NCI-H187 treated with DMSO at 0.1 percent for 48 hours (cell line): Measurements from ENCODE around the gene ZNF792.
"Not testable (repeated sequence)": the region's sequence is repeated elsewhere in the genome, so short reads cannot be mapped to it uniquely, and the experiment has no call there.

ENCODE experiments used
- DNase-seq: peaks from one replicate; lab custom pipeline; 2025; lab: John Stamatoyannopoulos, UW

The ZNF792 gene

GRCh38 chr19:34970185-34970780 lies 6.3 kb upstream of the ZNF792 start:
- DNase-seq = not testable (repeated sequence)

- no peak for DNase-seq
Measured at GRCh38 chr19:34969721-34970120, 5.7 kb upstream of the ZNF792 start.

DNA sequence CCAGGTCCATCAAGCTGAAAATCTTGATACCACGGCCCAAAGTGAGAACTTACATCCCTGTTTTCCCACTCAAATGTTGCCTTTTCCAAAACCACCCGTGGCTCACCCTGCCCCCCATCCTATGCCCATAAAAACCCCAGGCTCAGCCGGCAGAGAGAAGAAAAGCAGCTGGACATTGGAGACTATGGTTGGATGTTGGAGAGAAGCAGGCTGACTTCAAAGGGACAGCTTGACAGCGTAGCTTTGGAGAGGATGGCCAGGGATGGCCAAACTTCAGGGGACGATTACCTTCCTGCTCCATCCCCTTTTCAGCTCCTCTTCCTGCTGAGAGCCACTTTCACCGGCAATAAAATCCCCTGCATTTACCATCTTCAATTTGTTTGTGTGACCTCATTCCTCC lies 3.5 kb upstream of the ZNF792 start:
- no peak for DNase-seq

DNA sequence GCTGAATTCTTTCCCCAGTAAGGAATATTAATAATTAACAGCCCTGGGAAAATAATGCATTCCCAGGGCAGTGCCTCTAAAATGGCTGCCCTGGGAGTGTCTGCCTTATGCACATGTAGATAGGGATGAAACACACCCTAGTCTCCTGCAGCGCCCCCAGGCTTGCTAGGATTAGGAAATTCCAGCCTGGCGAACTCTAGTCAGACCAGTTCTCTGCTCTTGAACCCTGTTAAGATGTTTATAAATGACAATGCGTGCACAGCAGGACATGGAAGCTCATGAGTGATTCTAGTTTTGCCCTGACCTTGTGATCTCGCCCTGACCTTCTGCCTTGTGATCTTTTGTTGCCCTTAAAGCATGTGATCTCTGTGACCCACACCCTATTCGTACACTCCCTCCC lies 1.5 kb upstream of the ZNF792 start:
- not testable (repeated sequence) for DNase-seq

GRCh38 chr19:34964598-34964997 lies 569 bp upstream of the ZNF792 start:
- no peak for DNase-seq

DNA sequence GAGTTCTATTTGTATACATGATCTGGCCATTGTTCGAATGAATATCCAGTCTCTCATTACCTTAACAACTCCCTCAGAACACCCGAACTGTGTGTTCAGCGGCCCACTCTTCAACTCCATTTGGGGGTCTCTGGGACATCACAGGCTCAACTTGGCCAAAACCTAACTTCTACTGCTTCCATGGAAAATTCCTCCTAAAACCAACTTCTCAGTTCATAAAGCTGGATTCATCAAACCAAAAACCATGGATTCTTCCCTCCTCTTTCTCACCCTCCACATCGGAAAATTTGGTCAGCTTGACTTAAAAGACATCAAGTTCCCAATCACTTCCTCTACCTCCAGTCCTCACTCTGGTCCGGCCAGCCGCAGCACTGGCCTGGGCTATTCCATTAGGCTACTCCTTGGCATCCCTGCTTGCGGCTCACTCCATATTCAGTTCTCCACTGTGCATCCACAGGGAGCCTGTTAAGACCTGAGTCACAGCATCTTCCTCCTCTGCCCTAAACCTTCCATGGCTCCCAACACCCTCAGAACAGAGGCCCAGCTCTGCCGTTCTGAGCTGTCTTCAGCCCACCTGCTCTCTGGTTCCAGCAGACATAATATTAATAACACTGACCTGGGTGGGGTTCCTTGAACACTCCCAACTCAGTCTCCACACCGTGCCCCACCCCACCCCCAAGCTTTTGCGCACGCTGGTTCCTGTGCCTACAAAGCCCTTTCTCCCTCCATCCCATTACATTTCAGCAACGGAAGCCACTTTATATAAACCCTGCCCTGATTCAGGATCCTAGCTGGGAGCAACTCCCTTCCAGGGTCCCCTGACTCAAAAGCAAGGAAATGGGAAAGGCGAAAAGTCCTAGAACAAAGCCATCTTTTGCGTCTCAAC lies 1.1 kb downstream of the ZNF792 start:
- no peak for DNase-seq

DNA sequence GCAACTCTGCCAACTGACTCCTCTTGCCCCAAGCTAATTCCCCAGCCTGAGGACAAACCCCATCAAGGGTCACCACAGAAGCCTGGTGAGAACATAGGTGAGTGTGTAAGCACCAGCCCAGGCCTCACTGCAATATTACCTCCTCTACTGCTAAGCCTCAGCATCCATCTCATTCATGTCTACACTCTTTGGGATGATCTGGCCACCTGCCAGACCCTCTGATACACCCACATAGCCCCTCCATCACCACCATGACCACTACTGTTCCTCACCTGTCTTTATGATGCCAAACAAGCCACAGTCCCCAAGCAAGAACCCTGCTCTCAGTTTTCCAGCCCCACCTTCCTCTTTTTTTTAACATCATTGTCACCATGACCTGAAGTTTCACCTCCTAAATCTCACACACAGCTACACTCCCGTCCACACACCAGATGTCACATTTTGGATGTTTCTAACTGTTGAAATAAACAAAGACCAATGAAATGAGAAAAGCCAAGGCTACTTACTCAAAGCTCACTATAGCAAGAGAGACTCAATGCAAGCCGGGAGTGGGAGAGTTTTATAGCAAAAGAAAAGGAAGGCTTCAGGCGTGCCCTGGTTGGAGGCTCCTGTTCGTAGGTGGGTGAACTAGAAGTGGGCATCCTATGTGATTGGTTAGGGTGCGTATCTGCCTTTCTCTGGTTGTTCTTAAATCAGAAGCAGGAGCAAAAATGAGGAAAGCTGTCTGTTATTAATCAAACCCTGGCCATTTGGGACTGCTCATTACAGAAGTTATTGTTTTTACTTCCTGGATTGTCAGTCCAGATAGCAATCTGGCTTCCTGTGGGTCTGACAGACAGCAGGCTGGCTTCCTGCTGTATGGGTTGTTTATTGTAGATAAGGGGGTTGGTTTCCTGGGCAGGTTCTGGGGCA lies 2.0 kb downstream of the ZNF792 start:
- no peak for DNase-seq

DNA sequence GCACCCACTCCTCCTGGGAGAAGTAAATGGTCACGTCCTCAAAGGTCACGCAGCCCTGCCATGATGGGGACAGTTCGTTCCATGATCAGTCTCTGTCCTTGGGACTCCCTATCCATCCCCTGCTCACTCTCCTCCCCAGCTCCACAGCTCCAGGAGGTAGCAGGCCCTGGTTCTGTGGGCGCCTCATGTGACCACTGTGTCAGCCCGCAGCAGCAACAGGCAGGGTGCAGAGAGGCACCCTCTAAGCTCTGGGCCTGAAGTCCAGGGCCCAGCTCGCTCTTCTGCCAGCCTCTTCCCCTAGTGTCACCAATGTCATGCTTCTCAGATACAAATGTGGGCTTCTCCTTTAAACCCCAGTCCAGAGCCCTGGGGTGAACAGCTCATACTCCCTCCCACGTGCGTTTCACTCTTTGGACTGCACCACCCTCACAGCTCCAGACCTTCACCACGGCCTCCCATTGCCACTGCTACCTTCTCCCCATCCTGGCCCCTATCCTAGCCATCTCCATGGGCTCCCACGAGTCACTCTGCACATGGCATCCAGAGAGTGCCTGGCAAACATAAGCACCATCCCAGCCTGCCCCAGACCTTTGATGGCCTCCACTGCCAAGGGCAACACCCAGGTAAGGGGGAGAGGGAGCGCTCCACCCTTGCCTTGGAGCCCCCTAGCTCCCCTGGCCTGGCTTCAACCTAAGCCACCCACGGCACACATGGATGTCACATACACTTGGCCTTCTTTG lies 2.9 kb downstream of the ZNF792 start:
- DNase-seq = no peak

DNA sequence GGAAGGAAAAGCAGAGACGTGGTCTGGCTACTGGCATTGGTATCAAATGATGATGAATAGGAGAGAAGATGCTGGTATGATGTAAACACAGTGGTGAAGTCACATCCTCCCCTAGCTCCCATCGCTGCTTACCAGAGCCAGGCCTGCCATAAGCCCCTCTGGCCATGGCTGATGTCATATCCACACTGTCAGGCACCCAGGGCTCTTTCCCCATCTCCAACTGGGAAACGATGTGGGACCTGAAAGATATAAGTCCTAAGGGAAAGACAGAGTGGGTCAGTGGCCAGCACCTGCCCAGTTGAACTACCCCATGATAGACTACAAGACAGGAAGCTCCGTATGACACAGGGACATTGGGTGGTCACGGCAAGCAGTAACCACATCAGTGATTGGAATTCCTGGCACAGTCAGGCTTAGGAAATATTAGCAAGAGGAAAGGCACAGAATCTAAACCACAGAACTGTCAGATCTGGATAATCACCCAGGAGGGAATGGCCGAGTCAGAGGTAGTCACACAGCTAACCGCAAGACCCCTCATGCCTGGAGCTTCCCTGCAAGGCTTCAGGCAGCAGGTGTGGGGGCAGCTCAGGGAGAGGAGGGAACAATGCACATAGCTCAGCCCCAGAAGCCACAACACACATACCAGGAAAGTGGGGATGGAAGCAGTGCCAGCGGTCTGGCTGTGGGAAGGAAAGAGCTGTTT lies 3.8 kb downstream of the ZNF792 start:
- no peak for DNase-seq

DNA sequence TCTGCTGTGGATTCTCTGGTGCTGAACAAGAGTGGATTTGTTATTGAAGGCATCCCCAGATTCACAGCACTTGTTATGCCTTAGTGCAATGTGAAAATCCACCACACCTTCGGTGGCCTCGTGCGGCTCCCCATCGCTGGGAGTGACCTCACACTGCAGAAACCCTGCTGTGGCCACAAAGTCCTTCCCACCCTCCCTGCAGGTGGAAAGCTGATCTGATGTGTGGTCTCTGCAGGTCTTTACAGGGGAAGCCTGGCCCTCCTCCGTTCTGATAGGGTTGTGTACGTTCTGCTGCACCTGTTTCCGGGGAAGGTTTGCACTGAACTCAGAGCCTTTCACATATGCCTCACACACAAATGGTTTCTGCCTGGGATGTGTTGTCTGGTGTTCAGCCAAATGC lies 5.0 kb downstream of the ZNF792 start:
- no peak for DNase-seq

DNA sequence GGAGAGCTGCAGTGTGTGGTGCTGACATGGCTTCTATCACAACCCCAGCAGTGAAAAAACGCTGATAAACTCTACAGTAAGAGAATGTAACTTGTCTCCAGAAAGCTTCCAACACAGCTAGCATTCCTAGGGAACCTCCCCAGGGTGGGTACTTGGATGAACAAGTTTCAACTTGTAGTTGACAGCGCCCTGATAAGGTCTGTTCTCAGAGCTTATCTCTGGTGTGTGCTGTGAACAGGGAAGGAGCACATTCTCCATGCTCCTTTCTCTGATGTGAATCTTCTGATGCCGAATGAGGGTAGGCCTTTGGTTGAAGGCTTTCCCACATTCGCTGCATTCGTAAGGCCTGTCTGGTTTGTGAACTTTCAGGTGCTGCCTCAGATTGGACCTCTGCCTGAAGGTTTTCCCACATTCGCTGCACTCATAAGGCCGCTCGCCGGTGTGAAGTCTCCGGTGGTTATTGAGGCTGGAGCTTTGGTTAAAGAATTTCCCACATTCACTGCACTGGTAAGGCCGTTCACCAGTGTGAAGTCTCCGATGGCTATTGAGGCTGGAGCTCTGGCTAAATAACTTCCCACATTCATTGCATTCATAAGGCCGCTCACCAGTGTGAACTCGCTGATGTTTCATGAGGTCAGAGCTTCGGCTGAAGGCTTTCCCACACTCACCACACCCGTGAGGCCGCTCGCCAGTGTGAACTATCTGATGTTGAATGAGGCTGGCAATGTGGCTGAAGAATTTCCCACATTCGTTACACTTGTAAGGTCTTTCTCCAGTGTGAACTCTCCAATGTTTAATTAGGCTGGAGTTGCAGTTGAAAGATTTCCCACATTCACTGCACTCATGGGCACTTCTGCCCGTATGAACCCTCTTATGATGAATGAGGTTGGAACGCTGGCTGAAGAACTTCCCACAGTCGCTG lies 5.9 kb downstream of the ZNF792 start:
- DNase-seq = no peak

- no peak for DNase-seq
Measured at GRCh38 chr19:34953092-34953491, 10.9 kb downstream of the ZNF792 start.

DNA sequence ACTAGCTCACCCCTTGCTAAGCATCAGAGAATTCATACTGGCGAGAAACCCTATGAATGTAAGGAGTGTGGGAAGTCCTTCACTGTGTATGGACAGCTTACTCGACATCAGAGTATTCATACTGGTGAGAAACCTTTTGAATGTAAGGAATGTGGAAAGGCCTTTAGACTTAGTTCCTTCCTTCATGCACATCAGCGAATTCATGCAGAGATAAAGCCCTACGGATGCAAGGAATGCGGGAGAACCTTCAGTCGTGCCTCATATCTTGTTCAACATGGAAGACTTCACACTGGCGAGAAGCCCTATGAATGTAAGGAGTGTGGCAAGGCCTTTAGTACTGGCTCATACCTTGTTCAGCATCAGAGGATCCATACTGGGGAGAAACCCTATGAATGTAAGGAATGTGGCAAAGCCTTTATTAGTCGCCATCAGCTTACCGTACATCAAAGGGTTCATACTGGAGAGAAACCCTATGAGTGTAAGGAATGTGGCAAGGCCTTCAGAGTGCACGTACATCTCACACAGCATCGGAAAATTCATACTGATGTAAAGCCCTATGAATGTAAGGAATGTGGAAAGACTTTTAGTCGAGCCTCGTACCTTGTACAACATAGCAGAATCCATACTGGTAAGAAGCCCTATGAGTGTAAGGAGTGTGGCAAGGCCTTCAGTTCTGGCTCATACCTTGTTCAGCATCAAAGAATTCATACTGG lies 20.0 kb downstream of the ZNF792 start:
- no peak for DNase-seq

DNA sequence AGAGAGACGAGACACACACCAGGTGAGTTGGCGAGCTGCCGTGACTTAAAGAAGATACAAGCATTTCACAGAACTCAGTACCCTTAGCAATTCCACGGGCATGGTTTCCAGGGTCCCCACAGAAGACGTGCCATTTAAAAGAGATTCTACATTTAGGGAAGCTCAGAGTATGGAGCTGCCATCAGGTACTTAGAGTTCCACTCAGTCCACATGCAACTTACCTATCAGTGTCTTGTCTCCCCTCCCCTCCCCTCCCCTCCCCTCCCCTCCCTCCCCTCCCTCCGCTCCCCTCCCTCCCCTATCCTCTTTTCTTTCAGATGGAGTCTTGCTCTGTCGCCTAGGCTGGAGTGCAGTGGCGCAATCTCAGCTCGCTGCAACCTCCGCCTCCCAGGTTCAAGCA lies 25.1 kb downstream of the ZNF792 start:
- no peak for DNase-seq

- DNase-seq = no peak
Measured at GRCh38 chr19:34936184-34936583, 27.8 kb downstream of the ZNF792 start.

GRCh38 chr19:34932494-34932893 lies 31.5 kb downstream of the ZNF792 start:
- no peak for DNase-seq

DNA sequence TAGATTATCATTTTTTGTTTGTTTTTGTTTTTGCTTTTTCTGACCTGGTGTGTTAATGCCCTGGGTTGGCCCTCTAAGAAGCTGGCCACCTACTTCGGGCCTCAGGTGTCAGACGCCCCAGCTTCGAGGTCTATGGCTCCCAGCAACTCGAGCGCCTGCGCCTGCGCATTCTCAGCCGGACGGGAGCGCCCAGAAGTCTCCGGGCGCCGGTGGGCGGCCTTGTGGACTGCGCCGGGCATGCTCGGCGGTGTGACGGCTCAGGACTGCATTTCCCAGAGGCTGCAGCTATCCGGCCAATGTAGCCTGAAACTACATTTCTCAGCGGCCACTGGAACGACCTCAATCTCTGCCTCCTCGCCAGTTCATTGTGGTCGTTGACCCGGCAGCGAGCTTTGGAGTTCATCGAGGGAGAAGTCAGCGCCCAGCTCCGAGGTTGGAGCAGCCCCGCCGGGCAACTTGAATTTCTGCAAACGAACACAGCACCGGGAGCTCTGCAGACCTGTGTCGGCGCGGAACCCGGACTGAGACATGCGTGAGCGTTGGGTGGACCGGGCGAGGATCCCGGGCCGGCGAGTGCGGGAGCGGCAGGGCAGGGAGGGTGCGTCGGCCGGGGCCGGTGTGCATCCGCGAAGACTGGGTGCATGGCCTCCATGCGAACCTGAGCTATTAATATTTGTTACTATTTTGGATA lies 37.2 kb downstream of the ZNF792 start, which contains the start of gene ZNF30:
Gene ZNF30 (plus strand): TSS at position 219 of the 691 bp plus-strand sequence. CDS start 3,045 bp downstream, outside the sequence.
- DNase-seq = no peak

- no peak for DNase-seq
Measured at GRCh38 chr19:34926361-34926684, 37.7 kb downstream of the ZNF792 start.
